GM19193 (cell line): ENCODE results near the gene SLC66A2.

Source experiments
- POLR2A ChIP-seq: IDR thresholded peaks from 4 replicates; pipeline ENCODE4 v1.6.1; 2011; ENCODE audit not compliant: insufficient read depth, insufficient read length; ENCODE audit errors: extremely low read depth

Gene SLC66A2

GRCh38 chr18:79900610-79901570 lies 50.6 kb downstream of the SLC66A2 start:
- no peak for TF ChIP-seq POLR2A

DNA sequence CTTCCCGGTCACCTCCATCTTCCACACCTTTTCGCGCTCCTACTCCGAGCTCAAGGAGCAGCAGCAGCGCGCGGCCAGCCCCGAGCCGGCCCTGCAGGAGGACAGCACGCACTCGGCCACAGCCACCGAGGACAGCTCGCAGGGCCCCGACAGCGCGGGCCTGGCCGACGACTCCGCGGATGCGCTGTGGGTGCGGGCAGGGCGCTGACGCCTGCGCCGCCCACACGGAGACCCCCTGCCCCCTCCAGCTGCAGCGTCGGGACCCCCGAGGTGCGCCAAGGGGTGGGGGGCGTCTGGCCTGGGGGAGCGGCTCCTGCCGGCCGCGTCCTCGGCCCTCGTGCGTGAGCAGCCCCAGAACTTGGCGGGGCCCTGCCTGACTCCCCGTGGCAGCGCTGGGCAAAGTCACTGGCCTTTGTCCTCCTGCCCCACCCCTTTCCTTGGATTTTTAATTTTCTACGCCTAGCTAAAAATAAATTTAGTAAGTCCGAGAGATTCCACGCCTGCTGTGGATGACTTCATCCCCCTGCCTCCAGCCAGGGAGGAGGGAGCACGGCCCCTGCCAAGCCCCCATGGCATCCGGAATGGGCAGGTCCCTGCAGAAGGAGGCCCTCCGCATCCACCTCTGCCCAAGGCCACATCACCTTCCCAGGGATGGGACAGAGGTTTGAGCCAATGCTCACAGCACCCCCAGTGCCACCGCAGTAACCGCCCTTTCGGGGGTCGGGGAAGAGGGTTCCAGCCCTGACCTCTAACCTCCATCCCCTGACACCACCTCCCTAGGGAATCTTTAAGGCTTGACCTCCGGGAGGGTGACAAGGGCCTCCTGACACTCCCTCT lies 51.6 kb downstream of the SLC66A2 start:
- no peak for TF ChIP-seq POLR2A

DNA sequence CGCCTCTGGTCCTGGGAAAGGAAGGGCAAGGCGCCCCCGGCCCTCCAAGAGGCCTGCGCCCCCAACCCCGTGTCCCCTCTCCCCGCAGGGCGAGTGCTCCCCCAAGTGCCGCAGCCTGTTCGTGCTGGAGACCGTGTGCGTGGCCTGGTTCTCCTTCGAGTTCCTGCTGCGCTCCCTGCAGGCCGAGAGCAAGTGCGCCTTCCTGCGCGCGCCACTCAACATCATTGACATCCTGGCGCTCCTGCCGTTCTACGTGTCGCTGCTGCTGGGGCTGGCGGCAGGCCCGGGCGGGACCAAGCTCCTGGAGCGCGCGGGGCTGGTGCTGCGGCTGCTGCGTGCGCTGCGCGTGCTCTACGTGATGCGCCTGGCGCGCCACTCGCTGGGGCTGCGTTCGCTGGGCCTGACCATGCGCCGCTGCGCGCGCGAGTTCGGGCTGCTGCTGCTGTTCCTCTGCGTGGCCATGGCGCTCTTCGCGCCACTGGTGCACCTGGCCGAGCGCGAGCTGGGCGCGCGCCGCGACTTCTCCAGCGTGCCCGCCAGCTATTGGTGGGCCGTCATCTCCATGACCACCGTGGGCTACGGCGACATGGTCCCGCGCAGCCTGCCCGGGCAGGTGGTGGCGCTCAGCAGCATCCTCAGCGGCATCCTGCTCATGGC lies 52.4 kb downstream of the SLC66A2 start:
- TF ChIP-seq POLR2A: no peak

- no peak for TF ChIP-seq POLR2A
These were observed 53.4 kb downstream of the SLC66A2 start for GRCh38 chr18:79897940-79898625.

- TF ChIP-seq POLR2A: no peak
These were observed 54.7 kb downstream of the SLC66A2 start for GRCh38 chr18:79896738-79897137.

- TF ChIP-seq POLR2A: no peak
These were observed 60.8 kb downstream of the SLC66A2 start for GRCh38 chr18:79890674-79891073.

DNA sequence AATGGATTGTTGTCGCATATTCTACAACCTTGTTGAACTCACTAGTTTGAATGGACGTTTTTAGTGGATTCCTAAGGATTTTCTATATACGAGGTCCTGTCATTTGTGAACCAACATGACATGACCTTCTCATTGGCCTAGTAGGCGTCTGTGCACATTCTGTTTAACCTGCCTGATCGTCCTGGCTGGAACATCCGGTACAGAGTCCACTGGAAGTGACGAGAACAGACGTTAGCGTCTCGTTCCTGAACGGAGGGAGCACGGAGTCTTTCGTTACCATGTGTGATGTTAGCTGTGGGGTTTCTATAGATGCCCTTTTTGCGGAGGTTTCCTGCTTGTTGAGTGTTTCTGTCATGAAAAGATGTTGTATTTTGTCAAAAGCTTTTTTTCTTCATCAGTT lies 61.9 kb downstream of the SLC66A2 start:
- TF ChIP-seq POLR2A: no peak

GRCh38 chr18:79888016-79888415 lies 63.4 kb downstream of the SLC66A2 start:
- no peak for TF ChIP-seq POLR2A

- no peak for TF ChIP-seq POLR2A
These were observed 64.1 kb downstream of the SLC66A2 start for GRCh38 chr18:79887181-79888000.

- no peak for TF ChIP-seq POLR2A
These were observed 66.3 kb downstream of the SLC66A2 start for GRCh38 chr18:79884963-79885728.

- TF ChIP-seq POLR2A: no peak
These were observed 67.0 kb downstream of the SLC66A2 start for GRCh38 chr18:79884294-79884962.

- no peak for TF ChIP-seq POLR2A
These were observed 67.8 kb downstream of the SLC66A2 start for GRCh38 chr18:79883461-79884293.
